ENCODE measurements around the gene C17orf67. TPM values are rescaled to one million over a fixed set of nuclear protein-coding genes. Genes with fewer than 3 reads are reported as not detected.

C17orf67 gene
- total RNA-seq, 1 donor = 2.4 TPM

DNA sequence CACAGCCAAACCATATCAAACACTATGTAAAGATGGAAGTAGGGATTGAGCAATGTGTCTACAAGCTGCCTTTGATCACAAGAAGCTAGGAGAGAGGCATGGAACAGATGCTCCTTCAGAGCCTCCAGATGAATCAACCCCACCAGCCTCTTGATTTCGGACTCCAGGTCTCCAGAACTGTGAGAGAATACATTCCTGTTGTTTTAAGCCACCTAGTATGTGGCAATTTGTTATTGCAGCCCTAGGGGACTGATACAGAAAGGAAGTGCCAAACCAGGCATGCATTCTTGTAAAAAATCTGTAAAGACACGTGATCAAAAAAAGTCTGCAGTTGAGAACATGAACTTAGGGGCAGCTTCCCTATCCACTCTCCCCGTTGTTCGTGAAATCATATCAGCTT, 91.1 kb downstream of the C17orf67 start:
- no peak for DNase-seq (ENCODE audit: low read depth in 2 of 3, low spot score in 2 of 3)

Small RNA genes within 50 kb of the gene (small RNA-seq; reads per million reads assigned to genes)
- not detected for gene RNU6-1158P

Other genes starting within 250 kb of the C17orf67 start
- gene NOG, start 240.2 kb downstream of the C17orf67 start, total RNA-seq = 67.9 TPM
- 8.9 TPM for gene DGKE, start 231 bp upstream of the C17orf67 start, total RNA-seq
- 35.5 TPM for gene TRIM25, start 80.1 kb upstream of the C17orf67 start, total RNA-seq
- gene COIL, start 127.1 kb upstream of the C17orf67 start, total RNA-seq = 7.8 TPM
- gene SCPEP1, start 144.2 kb upstream of the C17orf67 start, total RNA-seq = 8.3 TPM

All from hematopoietic multipotent progenitor cell (in vitro differentiated cells).